ENCODE measurements around the gene NFXL1.
"Not testable (repeated sequence)": the region's sequence is repeated elsewhere in the genome, so short reads cannot be mapped to it uniquely, and the experiment has no call there.

Gene NFXL1

GRCh38 chr4:47914220-47914925 is at the start of gene NFXL1:
Gene NFXL1 (minus strand): TSS chr4:47914583. CDS start chr4:47914203, 380 bp downstream.
- peak; percentile 94 for DNase-seq (ENCODE audit: low read depth in 2 of 2)

- no peak for DNase-seq (ENCODE audit: low read depth in 2 of 2)
Observed at GRCh38 chr4:47954677-47955076, 40.3 kb upstream of the NFXL1 start.

- no peak for DNase-seq (ENCODE audit: low read depth in 2 of 2)
Observed at GRCh38 chr4:47954245-47954644, 39.9 kb upstream of the NFXL1 start.

GRCh38 chr4:47945930-47946726 is 31.7 kb upstream of the NFXL1 start:
- no peak for DNase-seq (ENCODE audit: low read depth in 2 of 2)

- no peak for DNase-seq (ENCODE audit: low read depth in 2 of 2)
Observed at GRCh38 chr4:47942081-47942819, 27.9 kb upstream of the NFXL1 start.

- no peak for DNase-seq (ENCODE audit: low read depth in 2 of 2)
Observed at GRCh38 chr4:47939456-47939855, 25.1 kb upstream of the NFXL1 start.

GRCh38 chr4:47936336-47936735 is 22.0 kb upstream of the NFXL1 start:
- no peak for DNase-seq (ENCODE audit: low read depth in 2 of 2)

GRCh38 chr4:47933840-47934239 is 19.5 kb upstream of the NFXL1 start:
- no peak for DNase-seq (ENCODE audit: low read depth in 2 of 2)

- no peak for DNase-seq (ENCODE audit: low read depth in 2 of 2)
Observed at GRCh38 chr4:47930971-47931804, 16.8 kb upstream of the NFXL1 start.

GRCh38 chr4:47929682-47930201 is 15.4 kb upstream of the NFXL1 start:
- no peak for DNase-seq (ENCODE audit: low read depth in 2 of 2)

GRCh38 chr4:47926667-47927258 is 12.4 kb upstream of the NFXL1 start:
- no peak for DNase-seq (ENCODE audit: low read depth in 2 of 2)

GRCh38 chr4:47923261-47923608 is 8.9 kb upstream of the NFXL1 start:
- not testable (repeated sequence) for DNase-seq (ENCODE audit: low read depth in 2 of 2)

- DNase-seq (ENCODE audit: low read depth in 2 of 2) = not testable (repeated sequence)
Observed at GRCh38 chr4:47922436-47923260, 8.3 kb upstream of the NFXL1 start.

- not testable (repeated sequence) for DNase-seq (ENCODE audit: low read depth in 2 of 2)
Observed at GRCh38 chr4:47917163-47917562, 2.8 kb upstream of the NFXL1 start.

GRCh38 chr4:47915378-47915777 is 995 bp upstream of the NFXL1 start:
- no peak for DNase-seq (ENCODE audit: low read depth in 2 of 2)

GRCh38 chr4:47914926-47915237 is 499 bp upstream of the NFXL1 start:
- DNase-seq (ENCODE audit: low read depth in 2 of 2) = no peak

- DNase-seq (ENCODE audit: low read depth in 2 of 2) = no peak
Observed at GRCh38 chr4:47913861-47914219, 543 bp downstream of the NFXL1 start.

- no peak for DNase-seq (ENCODE audit: low read depth in 2 of 2)
Observed at GRCh38 chr4:47913330-47913729, 1.1 kb downstream of the NFXL1 start.

GRCh38 chr4:47907089-47907646 is 7.2 kb downstream of the NFXL1 start:
- DNase-seq (ENCODE audit: low read depth in 2 of 2) = no peak

- no peak for DNase-seq (ENCODE audit: low read depth in 2 of 2)
Observed at GRCh38 chr4:47899639-47900038, 14.7 kb downstream of the NFXL1 start.

Data from stimulated activated CD8-positive, alpha-beta memory T cell treated with anti-CD3 and anti-CD28 coated beads, Interleukin-15, amount 100 ng/mL, for 4 hours (primary cell).